H1 (cell line): Measurements from ENCODE around the gene GPC1. TPM values are rescaled to one million over a fixed set of nuclear protein-coding genes. Genes with fewer than 3 reads are reported as not detected.

Source experiments
- CTCF ChIA-PET: fragments of 300-600 bp; sonication (Branson Sonifier 250); formaldehyde crosslinking; loops from one replicate; lab custom pipeline; 2021; ENCODE audit not compliant: partially characterized antibody; lab: Charles Lee
- POLR2A ChIA-PET: fragments of 300-600 bp; sonication (Branson Sonifier 250); formaldehyde crosslinking; loops from one replicate; lab custom pipeline; 2021; ENCODE audit warnings: inconsistent platforms; ENCODE audit not compliant: partially characterized antibody; lab: Charles Lee
- DNase-seq, 2 experiments: peaks; one replicate each; pipeline versions ENCODE4 v3.0.0 to v3.0.0-alpha.2; 2010 to 2022; ENCODE audit warnings: low spot score in 2 of 2, low read depth in 1 of 2, mixed read lengths in 1 of 2
- FAIRE-seq: peaks from 2 replicates; lab custom pipeline; 2011; peaks lifted over from hg19 to GRCh38; lab: Jason Lieb, UNC
- H2AFZ ChIP-seq: 2 replicates; pipeline ENCODE4 v1.8.1; 2012; ENCODE audit warnings: low read length, inconsistent platforms
- H2AK5ac ChIP-seq: 2 replicates; pipeline ENCODE4 v1.6.1; 2013; ENCODE audit warnings: low read depth, low read length
- H2BK120ac ChIP-seq: replicated peaks from 2 replicates; pipeline ENCODE3; 2013; ENCODE audit warnings: low read depth, low read length, inconsistent platforms
- H2BK12ac ChIP-seq: 2 replicates; pipeline ENCODE4 v1.6.1; 2013; ENCODE audit warnings: low read depth, low read length
- H2BK15ac ChIP-seq: 2 replicates; pipeline ENCODE4 v1.6.1; 2013; ENCODE audit warnings: low read length
- H2BK20ac ChIP-seq: 2 replicates; pipeline ENCODE4 v1.6.1; 2013; ENCODE audit warnings: low read length
- H2BK5ac ChIP-seq: 2 replicates; pipeline ENCODE4 v1.6.1; 2013; ENCODE audit warnings: low read depth, low read length
- H3K14ac ChIP-seq: 2 replicates; pipeline ENCODE4 v1.6.1; 2013; ENCODE audit warnings: inconsistent platforms; ENCODE audit not compliant: insufficient read length
- H3K18ac ChIP-seq: 2 replicates; pipeline ENCODE4 v1.6.1; 2013; ENCODE audit warnings: low read length; ENCODE audit errors: extremely low read depth
- H3K23ac ChIP-seq: 2 replicates; pipeline ENCODE4 v1.6.1; 2013; ENCODE audit warnings: inconsistent platforms; ENCODE audit not compliant: insufficient read length
- H3K23me2 ChIP-seq: 2 replicates; pipeline ENCODE4 v1.6.1; 2013; ENCODE audit warnings: low read depth, low read length
- H3K27ac ChIP-seq: 2 replicates; pipeline ENCODE4 v1.6.1; 2011; ENCODE audit warnings: low read depth, low read length, inconsistent platforms
- H3K27me3 ChIP-seq, 4 experiments: replicated peaks in 1 of 4; 1 replicate in 1 of 4; 2 replicates in 3 of 4; pipeline versions ENCODE4 v1.6.1 to v1.8.1; 2011 to 2013; ENCODE audit warnings: low read length in 3 of 4, mild to moderate bottlenecking in 3 of 4, inconsistent platforms in 2 of 4, mixed read lengths in 2 of 4, moderate library complexity in 1 of 4; ENCODE audit not compliant: control insufficient read depth in 3 of 4, insufficient read depth in 3 of 4; ENCODE audit errors: extremely low read depth in 1 of 4
- H3K36me3 ChIP-seq, 4 experiments: 2 replicates each; pipeline versions ENCODE4 v1.6.1 to v1.8.1; 2011 to 2013; ENCODE audit warnings: mild to moderate bottlenecking in 4 of 4, low read length in 3 of 4, moderate library complexity in 2 of 4, control low read depth in 1 of 4, inconsistent platforms in 1 of 4; ENCODE audit not compliant: insufficient read depth in 4 of 4, control insufficient read depth in 2 of 4
- H3K4ac ChIP-seq: replicated peaks from 2 replicates; pipeline ENCODE3; 2013; ENCODE audit warnings: low read length, low read depth, mixed read lengths, inconsistent platforms; ENCODE audit not compliant: insufficient read length
- H3K4me1 ChIP-seq, 4 experiments: replicated peaks in 1 of 4; 1 replicate in 1 of 4; 2 replicates in 3 of 4; pipeline versions ENCODE4 v1.6.1 to v1.8.1; 2011 to 2013; ENCODE audit warnings: low read length in 3 of 4, inconsistent platforms in 2 of 4, mixed read lengths in 1 of 4; ENCODE audit not compliant: insufficient read depth in 4 of 4, control insufficient read depth in 3 of 4
- H3K4me2 ChIP-seq, 2 experiments: 2 replicates each; pipeline versions ENCODE4 v1.6.1 to v1.8.1; 2011 to 2013; ENCODE audit warnings: low read depth in 2 of 2, low read length in 2 of 2, control low read depth in 1 of 2, inconsistent platforms in 1 of 2, mild to moderate bottlenecking in 1 of 2; ENCODE audit not compliant: insufficient read depth in 1 of 2
- H3K4me3 ChIP-seq, 4 experiments: fragments of 200-600, 300-600 bp in 1 of 4; sonication (generic), shearing (Covaris generic), sonication (Bioruptor Twin) in 1 of 4; 2 replicates each; pipeline versions ENCODE4 v1.5.1 to v1.8.1; 2011 to 2016; ENCODE audit warnings: low read length in 4 of 4, low read depth in 3 of 4, control low read depth in 2 of 4, inconsistent platforms in 2 of 4, mild to moderate bottlenecking in 2 of 4, mixed read lengths in 1 of 4, moderate library complexity in 1 of 4; ENCODE audit not compliant: insufficient read depth in 2 of 4; ENCODE audit errors: extremely low read depth in 1 of 4
- H3K56ac ChIP-seq: replicated peaks from 2 replicates; pipeline ENCODE3; 2013; ENCODE audit warnings: low read depth, mild to moderate bottlenecking, mixed read lengths, low read length, inconsistent platforms; ENCODE audit not compliant: insufficient read length
- H3K79me1 ChIP-seq: 2 replicates; pipeline ENCODE4 v1.6.1; 2013; ENCODE audit warnings: low read depth, low read length, control low read depth
- H3K79me2 ChIP-seq, 2 experiments: 2 replicates each; pipeline versions ENCODE4 v1.6.1 to v1.8.1; 2012 to 2013; ENCODE audit warnings: low read length in 2 of 2, mild to moderate bottlenecking in 2 of 2, inconsistent platforms in 1 of 2; ENCODE audit not compliant: insufficient read depth in 2 of 2, control insufficient read depth in 1 of 2
- H3K9ac ChIP-seq, 4 experiments: replicated peaks in 1 of 4; 1 replicate in 1 of 4; 2 replicates in 3 of 4; pipeline versions ENCODE4 v1.6.1 to v1.8.1; 2011 to 2013; ENCODE audit warnings: low read depth in 3 of 4, low read length in 3 of 4, control low read depth in 2 of 4, mild to moderate bottlenecking in 2 of 4, moderate library complexity in 2 of 4, inconsistent platforms in 1 of 4; ENCODE audit errors: extremely low read depth in 1 of 4
- H3K9me3 ChIP-seq, 2 experiments: 2 replicates each; pipeline versions ENCODE4 v1.6.1 to v1.8.1; 2012 to 2013; ENCODE audit warnings: mild to moderate bottlenecking in 2 of 2, moderate library complexity in 2 of 2, control low read depth in 1 of 2, inconsistent platforms in 1 of 2, low read depth in 1 of 2, low read length in 1 of 2, mixed read lengths in 1 of 2; ENCODE audit not compliant: insufficient read depth in 2 of 2
- H4K20me1 ChIP-seq, 2 experiments: replicated peaks in 1 of 2; 2 replicates each; pipeline versions ENCODE3 to v1.8.1; 2011 to 2013; ENCODE audit warnings: inconsistent platforms in 2 of 2, low read length in 2 of 2, mild to moderate bottlenecking in 1 of 2; ENCODE audit not compliant: insufficient read depth in 2 of 2, control insufficient read depth in 1 of 2
- H4K5ac ChIP-seq: 2 replicates; pipeline ENCODE4 v1.6.1; 2013; ENCODE audit warnings: low read length, low read depth, mixed read lengths, inconsistent platforms; ENCODE audit not compliant: insufficient read length
- H4K8ac ChIP-seq: 2 replicates; pipeline ENCODE4 v1.8.0; 2013; ENCODE audit warnings: mild to moderate bottlenecking, moderate library complexity, low read length, inconsistent platforms; ENCODE audit not compliant: insufficient read depth; ENCODE audit errors: extremely low read depth
- H4K91ac ChIP-seq: replicated peaks from 2 replicates; pipeline ENCODE3; 2013; ENCODE audit warnings: low read length, mixed read lengths, inconsistent platforms; ENCODE audit not compliant: insufficient read length
- NRF1 ChIP-seq: IDR thresholded peaks from 2 replicates; pipeline ENCODE4 v1.6.1; 2011; ENCODE audit warnings: mild to moderate bottlenecking, low read depth, low read length, improper control_type of control experiment
- WGBS, 2 experiments: shearing (Covaris generic) in 1 of 2; methylation state at CpG; one replicate each; pipeline versions ENCODE4 v1.1.6 to v1.1.7; 2013 to 2015; ENCODE audit warnings: low lambda C conversion rate in 2 of 2, mixed read lengths in 2 of 2, inconsistent platforms in 1 of 2, low coverage in 1 of 2, missing lambda C conversion rate in 1 of 2; ENCODE audit not compliant: insufficient replicate concordance in 2 of 2, insufficient coverage in 1 of 2, insufficient read length in 1 of 2; ENCODE audit errors: extremely low coverage in 1 of 2, missing lambda C conversion rate in 1 of 2; 5-methylcytosine and 5-hydroxymethylcytosine counted together
- polyA plus RNA-seq, 7 experiments: library from polyadenylated mRNA; depleted of rRNA in 3 of 7; stranded (reverse) in 5 of 7; unstranded in 2 of 7; fragments of >200 nt in 5 of 7; fragments of 200-250 nt in 2 of 7; gene quantifications; 1 replicate in 5 of 7; 2 replicates in 1 of 7; 4 replicates in 1 of 7; pipeline versions ENCODE4 v1.2.1 to v1.2.3, GENCODE V29; 2011 to 2013; ENCODE audit warnings: missing spikeins in 2 of 7, mixed read lengths in 2 of 7
- total RNA-seq: library from RNA; stranded (reverse); fragmentation: NEBNext Ultra II Directional; extraction: Animal tissue kit (Norgen Biotek cat#: 25700); gene quantifications from 2 replicates; pipeline ENCODE4 v1.2.1, GENCODE V29; 2021

The GPC1 gene
- total and polyA plus RNA-seq, 2 of the 8 experiments (the other 6 are each of a cell fraction or from before 2014, with no cell fraction given): 21.9 to 28.3 TPM

DNA sequence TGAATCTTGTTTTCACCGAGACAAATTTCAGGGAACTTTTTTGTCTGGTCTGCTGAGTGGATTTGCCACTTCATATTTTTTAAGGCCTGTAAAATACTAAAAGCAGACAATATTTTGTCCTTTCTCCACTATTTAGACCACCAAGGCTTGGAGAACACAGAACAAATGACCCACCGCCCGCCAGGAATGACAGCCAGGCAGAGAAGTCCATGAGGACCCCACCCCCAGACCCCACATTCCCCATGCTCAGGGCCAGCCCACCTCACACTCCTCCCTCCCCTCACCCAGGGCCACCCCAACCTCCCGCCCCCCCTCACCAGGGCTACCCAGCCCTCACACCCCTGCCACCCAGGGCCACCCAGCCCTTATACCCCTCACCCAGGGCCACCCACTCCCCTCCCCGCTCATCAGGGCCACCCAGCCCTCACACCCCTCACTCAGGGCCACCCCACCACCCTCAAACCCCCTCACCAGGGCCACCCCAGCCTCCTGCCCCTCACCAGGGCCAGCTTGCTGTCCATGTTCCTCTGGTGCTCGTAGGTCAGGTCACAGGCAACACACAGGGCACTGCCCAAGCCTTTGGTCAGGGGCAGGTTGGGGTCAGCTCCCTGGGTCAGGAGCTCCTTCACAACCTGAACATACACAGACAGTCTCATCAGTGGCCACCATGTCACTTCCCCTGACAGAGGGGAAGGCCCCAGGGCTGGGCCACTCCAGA lies 71.8 kb downstream of the GPC1 start:
- no peaks in the 10 kb centered on the region for H3K36me3 ChIP-seq
- ChIA-PET POLR2A (no interaction called here), CTCF (interaction anchor here (1.1 kb wide), 1 partner anchor 12 kb away, joined by 4 read pairs; no protein-coding TSS in a partner anchor)
- no peak overlapping the region for H3K23ac ChIP-seq
- no peak overlapping the region for H4K8ac ChIP-seq
- H2AFZ ChIP-seq: no peak overlapping the region
- no peak overlapping the region for H3K4me3 ChIP-seq
- H4K20me1 ChIP-seq: peaks cover 0 to 3% of the 10 kb centered on the region in 2 experiments
- no peak overlapping the region for H2BK12ac ChIP-seq
- H3K79me1 ChIP-seq: no peaks in the 10 kb centered on the region
- H2BK20ac ChIP-seq: no peak overlapping the region
- H4K91ac ChIP-seq: no peak overlapping the region
- H3K14ac ChIP-seq: no peak overlapping the region
- no peak overlapping the region for H4K5ac ChIP-seq
- H3K56ac ChIP-seq: no peak overlapping the region
- H3K27ac ChIP-seq: no peak overlapping the region
- no peak overlapping the region for H2BK15ac ChIP-seq
- peaks cover 6% of the 10 kb centered on the region; the same call in 1 of the 2 replicates for H3K23me2 ChIP-seq
- H3K79me2 ChIP-seq: no peaks in the 10 kb centered on the region
- DNase-seq (no peak), FAIRE-seq (no peak)
- H2BK120ac ChIP-seq: no peak overlapping the region
- no peak overlapping the region for H3K4me2 ChIP-seq
- no peaks in the 10 kb centered on the region for H3K4me1 ChIP-seq
- no peaks in the 10 kb centered on the region for H3K9me3 ChIP-seq
- no peak for TF ChIP-seq NRF1
- peaks cover 0 to 2% (median 0%) of the 10 kb centered on the region in 4 experiments; a peak in 1 of 7 replicates for H3K27me3 ChIP-seq
- 86% methylated on average over 2 of the region's 6 CpGs; no CpG with 5 or more reads in 1 of the 2 experiments for WGBS, 2 experiments
- no peak overlapping the region for H3K9ac ChIP-seq
- H2BK5ac ChIP-seq: no peak overlapping the region
- H3K4ac ChIP-seq: no peak overlapping the region
- no peak overlapping the region for H3K18ac ChIP-seq
- no peak overlapping the region for H2AK5ac ChIP-seq
